NCI-H146 treated with DMSO at 0.1 percent for 48 hours (cell line): Measurements from ENCODE around the gene CEBPZOS.

ENCODE experiments used
- DNase-seq: peaks from one replicate; lab custom pipeline; 2025; ENCODE audit not compliant: unreplicated experiment; lab: John Stamatoyannopoulos, UW

Gene CEBPZOS

DNA sequence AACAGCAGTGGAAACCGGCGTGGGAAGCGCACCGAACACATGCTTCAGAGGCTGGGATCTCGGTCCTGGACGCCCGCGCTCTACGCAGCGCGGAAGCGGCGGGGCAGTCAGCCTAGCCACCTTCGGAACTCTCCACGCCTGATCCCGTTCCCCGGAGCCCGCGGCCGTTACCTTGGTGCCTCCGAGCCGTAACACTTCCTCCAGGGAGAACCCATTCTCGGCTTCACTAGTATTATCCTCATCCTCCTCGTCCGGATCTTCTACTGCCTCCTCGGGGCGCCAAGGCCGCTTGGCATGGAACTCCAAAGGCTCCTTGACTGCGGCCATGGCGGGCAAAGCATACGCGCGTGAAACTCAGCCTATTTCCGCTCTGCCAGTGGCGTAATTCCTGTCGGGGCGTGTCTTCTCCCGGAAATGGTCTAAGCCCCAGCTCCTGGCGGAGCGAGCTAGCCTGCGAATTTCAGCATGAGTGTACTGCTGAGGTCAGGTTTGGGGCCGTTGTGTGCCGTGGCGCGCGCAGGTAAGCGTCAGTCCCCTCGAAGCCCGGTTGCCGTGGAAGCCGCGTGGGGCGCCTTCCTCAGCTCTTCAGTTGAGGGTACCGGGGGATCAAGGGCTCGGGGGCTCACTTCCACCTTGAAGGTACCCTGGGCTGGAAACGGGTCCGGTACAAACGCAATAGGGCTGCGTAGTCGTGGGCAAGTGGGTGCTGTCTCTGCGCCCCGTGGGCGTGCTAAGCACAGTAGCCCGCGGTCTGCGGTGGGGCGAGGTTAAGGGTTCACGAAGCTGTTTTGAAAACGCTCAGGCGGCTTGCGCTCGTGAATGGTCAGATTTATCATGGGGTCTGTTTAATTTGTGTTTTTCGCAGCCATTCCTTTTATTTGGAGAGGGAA, 35.2 kb downstream of the CEBPZOS start, which contains the start of the genes CEBPZ and NDUFAF7:
TSS of gene CEBPZ (minus strand) at position 356 of the 890 bp plus-strand sequence. CDS start at position 327, 29 bp downstream.
TSS of gene NDUFAF7 (plus strand) at position 418 of the 890 bp plus-strand sequence. CDS start at position 466, 48 bp downstream.
- DNase-seq: peak; percentile 79

DNA sequence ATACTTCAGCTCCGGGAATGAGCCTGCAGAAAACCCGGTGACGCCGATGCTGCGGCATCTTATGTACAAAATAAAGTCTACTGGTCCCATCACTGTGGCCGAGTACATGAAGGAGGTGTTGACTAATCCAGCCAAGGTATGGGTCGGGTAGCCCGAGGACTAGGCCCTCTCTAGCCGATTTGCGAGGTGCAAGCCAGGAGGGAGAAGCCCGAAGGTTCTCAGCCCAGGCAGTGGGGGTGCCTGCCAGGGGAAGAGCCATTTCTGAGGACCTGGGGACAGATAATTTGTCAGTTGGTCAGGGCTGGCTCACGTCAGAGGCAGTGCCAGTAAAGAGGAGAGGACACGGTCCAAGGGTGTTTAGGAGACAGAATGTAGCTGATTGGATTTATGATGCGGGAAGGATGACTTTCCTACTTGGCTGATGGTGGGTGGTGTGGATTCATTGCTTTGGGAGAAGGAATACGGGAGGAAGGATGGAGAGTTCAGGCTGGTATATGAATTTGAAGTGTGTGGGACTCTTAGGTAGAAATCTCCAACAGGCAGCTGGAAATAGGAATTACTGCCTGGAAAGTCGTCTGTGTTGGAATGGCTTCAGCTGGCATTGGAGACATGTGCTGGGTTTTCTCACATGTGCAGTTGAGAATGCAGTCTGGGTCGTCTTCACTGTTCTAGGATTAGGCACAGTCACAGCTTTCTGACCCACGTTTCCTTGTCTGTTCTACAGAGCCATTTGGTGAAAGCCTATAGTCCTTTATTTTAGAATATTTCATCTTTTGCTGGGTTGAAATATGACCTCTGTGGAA, 36.0 kb downstream of the CEBPZOS start:
- DNase-seq: no peak

- no peak for DNase-seq
These were observed 47.1 kb downstream of the CEBPZOS start for GRCh38 chr2:37243435-37243834.

GRCh38 chr2:37244017-37244416, 47.7 kb downstream of the CEBPZOS start:
- no peak for DNase-seq

- DNase-seq: no peak
These were observed 48.5 kb downstream of the CEBPZOS start for GRCh38 chr2:37244755-37245154.

DNA sequence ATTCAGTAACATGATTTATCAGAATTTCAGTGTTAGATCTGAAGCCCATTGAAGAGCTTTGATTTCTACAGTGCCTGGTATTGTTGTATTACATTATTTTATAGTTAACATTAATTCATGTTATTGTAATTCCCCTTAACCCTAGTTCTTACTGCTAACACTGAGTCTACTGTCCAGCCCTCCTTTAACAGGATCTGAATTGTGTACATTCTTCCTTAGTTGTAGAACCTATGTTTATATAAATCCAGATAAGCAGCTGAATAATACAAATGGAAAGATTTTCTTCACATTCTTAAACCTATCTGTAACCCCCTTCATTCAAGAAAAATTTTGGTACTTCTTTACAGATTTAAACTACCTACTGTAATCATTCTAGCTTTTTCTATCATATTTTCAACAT, 49.9 kb downstream of the CEBPZOS start:
- DNase-seq: no peak

- no peak for DNase-seq
These were observed 54.8 kb downstream of the CEBPZOS start for GRCh38 chr2:37250869-37251740.
